Esophagus squamous epithelium (tissue), 5 donors: ENCODE data around the gene DOHH. TPM values are rescaled to one million over a fixed set of nuclear protein-coding genes. Genes with fewer than 3 reads are reported as not detected.

Experiments
- DNase-seq: peaks from one replicate; lab custom pipeline; 2025; lab: John Stamatoyannopoulos, UW
- H3K27ac ChIP-seq, 4 donors: fragments of 200-600 bp; sonication (generic); one replicate each; pipeline ENCODE4 v1.5.1; 2016 to 2019; ENCODE audit warnings: mild to moderate bottlenecking in 1 of 4
- H3K27me3 ChIP-seq, 4 donors: fragments of 200-600 bp; sonication (generic); 1 replicate in 3 of 4; 2 replicates in 1 of 4; pipeline versions ENCODE4 v1.5.1 to v1.6.0; 2017 to 2021; ENCODE audit warnings: antibody characterized with exemption in 1 of 4
- H3K36me3 ChIP-seq, 3 donors: fragments of 200-600 bp; sonication (generic); one replicate each; pipeline ENCODE4 v1.5.1; 2016 to 2019
- H3K4me1 ChIP-seq, 3 donors: fragments of 200-600 bp; sonication (generic); one replicate each; pipeline ENCODE4 v1.5.1; 2017 to 2019
- H3K4me3 ChIP-seq, 4 donors: fragments of 200-600 bp; sonication (generic); 1 replicate in 3 of 4; 2 replicates in 1 of 4; pipeline ENCODE4 v1.5.1; 2016 to 2019; ENCODE audit warnings: mild to moderate bottlenecking in 2 of 4, moderate library complexity in 1 of 4
- H3K9me3 ChIP-seq, 3 donors: fragments of 200-600 bp; sonication (generic); one replicate each; pipeline ENCODE4 v1.5.1; 2016 to 2019
- CTCF ChIP-seq, 6 experiments: fragments of 450-650 bp in 4 of 6; fragments of 200-600 bp in 2 of 6; sonication (generic) in 2 of 6; IDR thresholded peaks; one replicate each; pipeline ENCODE4 v1.5.1; 2016 to 2019; ENCODE audit warnings: antibody characterized with exemption in 6 of 6, mild to moderate bottlenecking in 4 of 6, moderate library complexity in 4 of 6
- POLR2A ChIP-seq, 4 donors: fragments of 450-650 bp; IDR thresholded peaks; one replicate each; pipeline ENCODE4 v1.6.1; 2017; ENCODE audit warnings: antibody characterized with exemption in 4 of 4, mild to moderate bottlenecking in 4 of 4, moderate library complexity in 3 of 4
- WGBS, 2 donors: methylation state at CpG; one replicate each; pipeline ENCODE4 v1.1.5; 2018; 5-methylcytosine and 5-hydroxymethylcytosine counted together
- intact Hi-C: fragments of 100-400 bp; cut with DNase I; formaldehyde crosslinking; loops from one replicate; pipeline ENCODE4 v1.15.0; 2022
- total RNA-seq, 4 donors: library from RNA; depleted of rRNA; stranded (reverse); fragments of >200 nt; gene quantifications; one replicate each; pipeline ENCODE4 v1.1.0, GENCODE V29; 2016
- donor health status: DM: yes; HTN: yes; CAD: no.

Gene DOHH
- total RNA-seq, 4 donors from 2014 or later = 21.0 to 29.5 (median 26.4) TPM

- 32 to 43% methylated on average over 9 to 14 of the region's 18 CpGs for WGBS, 2 donors
- Histone ChIP-seq H3K27ac (peak overlapping the region; percentile 86 to 96 (median 95)), H3K4me3 (peak overlapping the region; percentile 68 to 98 (median 86)), H3K4me1 (peaks cover 0 to 30% (median 14%) of the 10 kb centered on the region in 3 donors), H3K27me3 (no peaks in the 10 kb centered on the region), H3K36me3 (peaks cover 7 to 27% (median 15%) of the 10 kb centered on the region in 3 donors), H3K9me3 (no peaks in the 10 kb centered on the region)
- TF ChIP-seq CTCF (IDR thresholded peaks at IDR 0.05) (no peak), POLR2A (IDR thresholded peaks at IDR 0.05) (no peak)
- no peak for DNase-seq
- intact Hi-C loops = no loop called here
Measured at GRCh38 chr19:3499738-3500428, 591 bp downstream of the DOHH start.

GRCh38 chr19:3497757-3498520 lies 2.5 kb downstream of the DOHH start:
- H3K4me1 ChIP-seq = peaks cover 0 to 27% (median 14%) of the 10 kb centered on the region in 3 donors
- intact Hi-C loops = no loop called here
- H3K36me3 ChIP-seq = peaks cover 7 to 46% (median 15%) of the 10 kb centered on the region in 3 donors
- TF ChIP-seq CTCF (IDR thresholded peaks at IDR 0.05) (no peak), POLR2A (IDR thresholded peaks at IDR 0.05) (no peak)
- WGBS, 2 donors = 93 to 98% methylated on average over 5 of the region's 5 CpGs
- H3K27ac ChIP-seq = no peak overlapping the region
- H3K4me3 ChIP-seq = no peak overlapping the region
- H3K27me3 ChIP-seq = no peaks in the 10 kb centered on the region
- DNase-seq = no peak
- H3K9me3 ChIP-seq = no peaks in the 10 kb centered on the region

GRCh38 chr19:3496392-3497273 lies 3.8 kb downstream of the DOHH start:
- H3K9me3 ChIP-seq = no peaks in the 10 kb centered on the region
- H3K36me3 ChIP-seq = peaks cover 16 to 59% (median 24%) of the 10 kb centered on the region in 3 donors
- intact Hi-C loops = no loop called here
- no peak overlapping the region for H3K4me3 ChIP-seq
- H3K4me1 ChIP-seq = peaks cover 0 to 27% (median 14%) of the 10 kb centered on the region in 3 donors
- TF ChIP-seq CTCF (IDR thresholded peaks at IDR 0.05) (no peak), POLR2A (IDR thresholded peaks at IDR 0.05) (no peak)
- H3K27ac ChIP-seq = no peak overlapping the region
- DNase-seq = no peak
- WGBS, 2 donors = 93 to 97% methylated on average over 13 to 16 of the region's 32 CpGs
- no peaks in the 10 kb centered on the region for H3K27me3 ChIP-seq

- no peaks in the 10 kb centered on the region for H3K27me3 ChIP-seq
- no peaks in the 10 kb centered on the region for H3K9me3 ChIP-seq
- intact Hi-C loops = no loop called here
- DNase-seq = no peak
- WGBS, 2 donors = 81 to 90% methylated on average over 18 of the region's 18 CpGs
- TF ChIP-seq CTCF (IDR thresholded peaks at IDR 0.05) (no peak), POLR2A (IDR thresholded peaks at IDR 0.05) (no peak)
- peaks cover 0 to 17% (median 10%) of the 10 kb centered on the region in 3 donors for H3K4me1 ChIP-seq
- no peak overlapping the region for H3K27ac ChIP-seq
- peaks cover 16 to 77% (median 30%) of the 10 kb centered on the region in 3 donors for H3K36me3 ChIP-seq
- no peak overlapping the region for H3K4me3 ChIP-seq
Measured at GRCh38 chr19:3494559-3494958, 5.9 kb downstream of the DOHH start.
